Measurements from ENCODE around the gene KIF16B. TPM values are rescaled to one million over a fixed set of nuclear protein-coding genes. Genes with fewer than 3 reads are reported as not detected.
"Not testable (repeated sequence)": the region's sequence is repeated elsewhere in the genome, so short reads cannot be mapped to it uniquely, and the experiment has no call there.

KIF16B gene
- total and polyA plus RNA-seq, 4 donors = 5.1 to 19.7 (median 8.4) TPM

DNA sequence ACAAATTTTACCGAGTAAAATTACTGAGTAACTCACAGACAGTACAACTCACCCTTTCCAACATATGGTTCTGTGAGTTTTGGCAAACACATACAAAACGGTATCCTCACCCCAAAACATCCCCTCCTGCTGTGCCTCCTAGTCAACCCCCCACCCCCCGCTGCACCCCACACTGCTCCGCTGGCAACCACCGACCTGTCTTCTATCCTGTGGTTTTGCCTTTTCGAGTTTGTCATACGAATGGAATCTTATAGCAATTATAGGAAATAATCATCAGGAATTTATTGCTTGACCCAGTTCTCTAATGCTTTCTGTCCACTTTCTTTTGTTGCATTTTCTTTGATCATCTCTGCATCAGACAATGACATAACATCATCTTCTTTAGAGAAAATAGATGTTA is 312.3 kb downstream of the KIF16B start (continued):
- TF ChIP-seq FOXA2 (IDR thresholded peaks at IDR 0.05) (no peak), HNF4A (conservative IDR thresholded peaks at IDR 0.05) (no peak), RAD21 (IDR thresholded peaks at IDR 0.05) (no peak)
- TF ChIP-seq, protein P1, sequence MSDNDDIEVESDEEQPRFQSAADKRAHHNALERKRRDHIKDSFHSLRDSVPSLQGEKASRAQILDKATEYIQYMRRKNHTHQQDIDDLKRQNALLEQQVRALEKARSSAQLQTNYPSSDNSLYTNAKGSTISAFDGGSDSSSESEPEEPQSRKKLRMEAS (IDR thresholded peaks at IDR 0.05) = no peak

DNA sequence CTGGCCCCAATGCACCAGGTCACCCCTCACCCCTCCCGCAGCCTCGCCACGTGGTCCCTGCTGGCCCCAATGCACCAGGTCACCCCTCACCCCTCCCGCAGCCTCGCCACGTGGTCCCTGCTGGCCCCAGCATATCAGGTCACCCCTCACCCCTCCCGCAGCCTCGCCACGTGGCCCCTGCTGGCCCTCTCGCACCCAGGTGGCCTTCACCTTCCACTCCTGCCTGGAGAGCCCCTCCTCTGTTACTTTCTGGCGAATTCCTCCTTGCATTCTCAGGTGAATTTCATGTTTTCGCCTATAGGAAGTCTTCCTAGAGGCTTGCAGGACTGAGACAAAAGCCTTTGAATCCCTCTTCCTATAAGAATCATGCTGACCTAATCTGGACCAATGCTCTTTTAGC is 313.1 kb downstream of the KIF16B start:
- not testable (repeated sequence) for H3K36me3 ChIP-seq (ENCODE audit: control insufficient read depth in 4 of 4, insufficient read depth in 3 of 4, low read depth in 1 of 4, low read length in 3 of 4); DNase-seq (ENCODE audit: low spot score); H3K4me1 ChIP-seq (ENCODE audit: control insufficient read depth in 4 of 4, insufficient read depth in 4 of 4, low read length in 3 of 4); H3K4me3 ChIP-seq (ENCODE audit: low read depth in 1 of 3, low read length in 3 of 3); H3K9me3 ChIP-seq (ENCODE audit: control insufficient read depth in 4 of 4, low read length in 3 of 4); H3K27me3 ChIP-seq (ENCODE audit: control insufficient read depth in 4 of 4, insufficient read depth in 4 of 4, low read length in 3 of 4); H3K27ac ChIP-seq (ENCODE audit: low read depth in 1 of 2, low read length in 2 of 2); H3K9ac ChIP-seq (ENCODE audit: low read depth in 1 of 2, low read length in 2 of 2)
- WGBS = 89% methylated on average over 9 of the region's 12 CpGs

DNA sequence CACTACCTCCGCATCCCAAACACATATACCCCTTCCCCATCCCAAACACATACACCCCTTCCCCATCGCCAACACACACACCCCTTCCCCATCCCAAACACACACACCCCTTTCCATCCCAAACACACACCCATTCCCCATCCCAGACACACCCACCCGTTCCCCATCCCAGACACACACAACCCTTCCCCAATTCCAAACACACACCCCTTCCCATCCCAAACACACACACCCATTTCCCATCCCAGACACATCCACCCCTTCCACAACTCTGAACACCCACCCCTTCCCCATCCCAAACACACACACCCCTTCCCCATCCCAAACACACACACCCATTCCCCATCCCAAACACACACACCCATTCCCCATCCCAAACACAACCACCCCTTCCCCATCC is 314.5 kb downstream of the KIF16B start:
- H3K27ac ChIP-seq (ENCODE audit: low read depth in 1 of 2, low read length in 2 of 2) = no peak overlapping the region
- no peaks in the 10 kb centered on the region for H3K27me3 ChIP-seq (ENCODE audit: control insufficient read depth in 4 of 4, insufficient read depth in 4 of 4, low read length in 3 of 4)
- no peaks in the 10 kb centered on the region for H3K36me3 ChIP-seq (ENCODE audit: control insufficient read depth in 4 of 4, insufficient read depth in 3 of 4, low read depth in 1 of 4, low read length in 3 of 4)
- no peak overlapping the region for H3K9ac ChIP-seq (ENCODE audit: low read depth in 1 of 2, low read length in 2 of 2)
- TF ChIP-seq HNF4A (conservative IDR thresholded peaks at IDR 0.05) = no peak
- no peak for TF ChIP-seq TAF1 (conservative IDR thresholded peaks at IDR 0.05)
- TF ChIP-seq FOXA1 (IDR thresholded peaks at IDR 0.05) = no peak
- TF ChIP-seq GABPA (IDR thresholded peaks at IDR 0.05 in 1 of 2, conservative IDR thresholded peaks at IDR 0.05 in 1 of 2) = no peak
- TF ChIP-seq, protein P2, sequence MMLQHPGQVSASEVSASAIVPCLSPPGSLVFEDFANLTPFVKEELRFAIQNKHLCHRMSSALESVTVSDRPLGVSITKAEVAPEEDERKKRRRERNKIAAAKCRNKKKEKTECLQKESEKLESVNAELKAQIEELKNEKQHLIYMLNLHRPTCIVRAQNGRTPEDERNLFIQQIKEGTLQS (IDR thresholded peaks at IDR 0.05) = no peak
- TF ChIP-seq RXRA (IDR thresholded peaks at IDR 0.05) = no peak
- TF ChIP-seq YY1 (IDR thresholded peaks at IDR 0.05) = no peak
- no peak for TF ChIP-seq SP1 (IDR thresholded peaks at IDR 0.05)
- TF ChIP-seq JUND (IDR thresholded peaks at IDR 0.05) = no peak
- TF ChIP-seq NR2F2 (IDR thresholded peaks at IDR 0.05) = no peak
- TF ChIP-seq, protein P3, sequence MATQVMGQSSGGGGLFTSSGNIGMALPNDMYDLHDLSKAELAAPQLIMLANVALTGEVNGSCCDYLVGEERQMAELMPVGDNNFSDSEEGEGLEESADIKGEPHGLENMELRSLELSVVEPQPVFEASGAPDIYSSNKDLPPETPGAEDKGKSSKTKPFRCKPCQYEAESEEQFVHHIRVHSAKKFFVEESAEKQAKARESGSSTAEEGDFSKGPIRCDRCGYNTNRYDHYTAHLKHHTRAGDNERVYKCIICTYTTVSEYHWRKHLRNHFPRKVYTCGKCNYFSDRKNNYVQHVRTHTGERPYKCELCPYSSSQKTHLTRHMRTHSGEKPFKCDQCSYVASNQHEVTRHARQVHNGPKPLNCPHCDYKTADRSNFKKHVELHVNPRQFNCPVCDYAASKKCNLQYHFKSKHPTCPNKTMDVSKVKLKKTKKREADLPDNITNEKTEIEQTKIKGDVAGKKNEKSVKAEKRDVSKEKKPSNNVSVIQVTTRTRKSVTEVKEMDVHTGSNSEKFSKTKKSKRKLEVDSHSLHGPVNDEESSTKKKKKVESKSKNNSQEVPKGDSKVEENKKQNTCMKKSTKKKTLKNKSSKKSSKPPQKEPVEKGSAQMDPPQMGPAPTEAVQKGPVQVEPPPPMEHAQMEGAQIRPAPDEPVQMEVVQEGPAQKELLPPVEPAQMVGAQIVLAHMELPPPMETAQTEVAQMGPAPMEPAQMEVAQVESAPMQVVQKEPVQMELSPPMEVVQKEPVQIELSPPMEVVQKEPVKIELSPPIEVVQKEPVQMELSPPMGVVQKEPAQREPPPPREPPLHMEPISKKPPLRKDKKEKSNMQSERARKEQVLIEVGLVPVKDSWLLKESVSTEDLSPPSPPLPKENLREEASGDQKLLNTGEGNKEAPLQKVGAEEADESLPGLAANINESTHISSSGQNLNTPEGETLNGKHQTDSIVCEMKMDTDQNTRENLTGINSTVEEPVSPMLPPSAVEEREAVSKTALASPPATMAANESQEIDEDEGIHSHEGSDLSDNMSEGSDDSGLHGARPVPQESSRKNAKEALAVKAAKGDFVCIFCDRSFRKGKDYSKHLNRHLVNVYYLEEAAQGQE (IDR thresholded peaks at IDR 0.05) = no peak
- TF ChIP-seq RAD21 (IDR thresholded peaks at IDR 0.05) = no peak
- TF ChIP-seq EGR1 (IDR thresholded peaks at IDR 0.05; ENCODE audit: low read depth in 2 of 2) = no peak
- TF ChIP-seq HNF4G (IDR thresholded peaks at IDR 0.05) = no peak
- TF ChIP-seq, protein P1 (IDR thresholded peaks at IDR 0.05) = no peak
- TF ChIP-seq FOXA2 (IDR thresholded peaks at IDR 0.05) = no peak
- no peak overlapping the region for H3K4me3 ChIP-seq (ENCODE audit: low read depth in 1 of 3, low read length in 3 of 3)
- no peaks in the 10 kb centered on the region for H3K4me1 ChIP-seq (ENCODE audit: control insufficient read depth in 4 of 4, insufficient read depth in 4 of 4, low read length in 3 of 4)
- no peak for DNase-seq (ENCODE audit: low spot score)
- 92% methylated on average over 3 of the region's 3 CpGs for WGBS
- H3K9me3 ChIP-seq (ENCODE audit: control insufficient read depth in 4 of 4, low read length in 3 of 4) = no peaks in the 10 kb centered on the region

Data from liver (tissue), 9 donors.